RWPE2 (cell line): ENCODE data around the gene CCT7.
"Not testable (repeated sequence)": the region's sequence is repeated elsewhere in the genome, so short reads cannot be mapped to it uniquely, and the experiment has no call there.

Experiments used
- ATAC-seq: fragments of 200-7000 bp; cut with Tn5 transposase; 3 replicates; pipeline ENCODE4 v1.9.1; 2021; ENCODE audit warnings: low read depth
- DNase-seq: peaks from one replicate; pipeline ENCODE4 v3.0.0-alpha.2; 2020; ENCODE audit warnings: low spot score
- H3K27ac ChIP-seq: fragments of 450-650 bp; 2 replicates; pipeline ENCODE4 v1.5.1; 2017; ENCODE audit warnings: mild to moderate bottlenecking; ENCODE audit not compliant: poor library complexity, severe bottlenecking
- H3K27me3 ChIP-seq: fragments of 250-450 bp; sonication (Bioruptor Pico); 2 replicates; pipeline ENCODE4 v1.5.1; 2021; ENCODE audit warnings: mild to moderate bottlenecking, moderate library complexity; ENCODE audit not compliant: insufficient read depth, poor library complexity, severe bottlenecking
- H3K36me3 ChIP-seq: fragments of 250-450 bp; sonication (Bioruptor Pico); 2 replicates; pipeline ENCODE4 v1.5.1; 2020; ENCODE audit warnings: low read depth, mild to moderate bottlenecking, moderate library complexity
- H3K4me1 ChIP-seq: fragments of 250-450 bp; sonication (Bioruptor Pico); 2 replicates; pipeline ENCODE4 v1.5.1; 2021; ENCODE audit warnings: mild to moderate bottlenecking, moderate library complexity; ENCODE audit not compliant: insufficient read depth, poor library complexity, severe bottlenecking
- H3K4me3 ChIP-seq: fragments of 250-450 bp; sonication (Bioruptor Pico); 2 replicates; pipeline ENCODE4 v1.5.1; 2021; ENCODE audit warnings: mild to moderate bottlenecking, moderate library complexity; ENCODE audit not compliant: severe bottlenecking
- H3K9me3 ChIP-seq: fragments of 250-450 bp; sonication (Bioruptor Pico); 2 replicates; pipeline ENCODE4 v1.5.1; 2021; ENCODE audit warnings: mild to moderate bottlenecking, moderate library complexity; ENCODE audit not compliant: severe bottlenecking
- CTCF ChIP-seq: fragments of 450-650 bp; IDR thresholded peaks from one replicate; pipeline ENCODE4 v1.5.1; 2017; ENCODE audit warnings: mild to moderate bottlenecking, moderate library complexity; ENCODE audit not compliant: poor library complexity, severe bottlenecking

CCT7 gene

GRCh38 chr2:73233932-73234832 lies at the start of gene CCT7:
CCT7 (plus strand) TSS chr2:73234308; CDS start chr2:73234379, 71 bp downstream.
- no peak for TF ChIP-seq CTCF
- H3K36me3 ChIP-seq = peaks cover 19% of the 10 kb centered on the region
- ATAC-seq (peak; percentile 69), DNase-seq (peak; percentile 86)
- H3K27ac ChIP-seq = peak within 1 kb of the TSS; percentile 71
- H3K9me3 ChIP-seq = no peaks in the 10 kb centered on the region
- peak within 1 kb of the TSS; percentile 65 for H3K4me3 ChIP-seq
- H3K4me1 ChIP-seq = peaks cover 12% of the 10 kb centered on the region
- H3K27me3 ChIP-seq = no peaks in the 10 kb centered on the region

GRCh38 chr2:73185965-73186364 lies 48.1 kb upstream of the CCT7 start:
- no peaks in the 10 kb centered on the region for H3K36me3 ChIP-seq
- H3K27me3 ChIP-seq = no peaks in the 10 kb centered on the region
- DNase-seq (no peak), ATAC-seq (no peak)
- H3K4me3 ChIP-seq = no peak overlapping the region
- H3K9me3 ChIP-seq = no peaks in the 10 kb centered on the region
- TF ChIP-seq CTCF = no peak
- no peaks in the 10 kb centered on the region for H3K4me1 ChIP-seq
- no peak overlapping the region for H3K27ac ChIP-seq

- DNase-seq (no peak), ATAC-seq (no peak)
- H3K9me3 ChIP-seq = no peaks in the 10 kb centered on the region
- no peaks in the 10 kb centered on the region for H3K27me3 ChIP-seq
- no peak for TF ChIP-seq CTCF
- H3K36me3 ChIP-seq = no peaks in the 10 kb centered on the region
- H3K27ac ChIP-seq = no peak overlapping the region
- H3K4me1 ChIP-seq = no peaks in the 10 kb centered on the region
- H3K4me3 ChIP-seq = no peak overlapping the region
These were observed 46.6 kb upstream of the CCT7 start for GRCh38 chr2:73187549-73187948.

GRCh38 chr2:73197579-73197978 lies 36.5 kb upstream of the CCT7 start:
- Histone ChIP-seq H3K4me1 (no peaks in the 10 kb centered on the region), H3K27me3 (peaks cover 15% of the 10 kb centered on the region), H3K9me3 (no peaks in the 10 kb centered on the region), H3K36me3 (no peaks in the 10 kb centered on the region), H3K27ac (no peak overlapping the region), H3K4me3 (no peak overlapping the region)
- no peak for DNase-seq
- no peak for ATAC-seq
- TF ChIP-seq CTCF = no peak

GRCh38 chr2:73200281-73200680 lies 33.8 kb upstream of the CCT7 start:
- H3K27ac ChIP-seq, H3K36me3 ChIP-seq, H3K4me1 ChIP-seq, H3K9me3 ChIP-seq, DNase-seq, H3K4me3 ChIP-seq: not testable (repeated sequence)
- ATAC-seq = 0 out of 3 replicates have a peak, but pooled peaks have one; percentile 29
- peaks cover 40% of the 10 kb centered on the region for H3K27me3 ChIP-seq
